A375 (cell line): ENCODE results near the gene CACNA2D1. TPM values are rescaled to one million over a fixed set of nuclear protein-coding genes. Genes with fewer than 3 reads are reported as not detected.

Experiments
- total RNA-seq: library from RNA; depleted of rRNA; stranded (reverse); fragments of >200 nt; shearing (Covaris generic); gene quantifications from 2 replicates; pipeline ENCODE4 v1.2.3, GENCODE V29; 2014; rRNA removed

Gene CACNA2D1
- total RNA-seq, result 8.3 and 27.9 TPM in 2 replicates

GRCh38 chr7:82443547-82444219 is at the start of gene CACNA2D1:
CACNA2D1 (minus strand) TSS chr7:82443777.

